ENCODE results near the gene GTF3C2.
"Not testable (repeated sequence)": the region's sequence is repeated elsewhere in the genome, so short reads cannot be mapped to it uniquely, and the experiment has no call there.

Gene GTF3C2

DNA sequence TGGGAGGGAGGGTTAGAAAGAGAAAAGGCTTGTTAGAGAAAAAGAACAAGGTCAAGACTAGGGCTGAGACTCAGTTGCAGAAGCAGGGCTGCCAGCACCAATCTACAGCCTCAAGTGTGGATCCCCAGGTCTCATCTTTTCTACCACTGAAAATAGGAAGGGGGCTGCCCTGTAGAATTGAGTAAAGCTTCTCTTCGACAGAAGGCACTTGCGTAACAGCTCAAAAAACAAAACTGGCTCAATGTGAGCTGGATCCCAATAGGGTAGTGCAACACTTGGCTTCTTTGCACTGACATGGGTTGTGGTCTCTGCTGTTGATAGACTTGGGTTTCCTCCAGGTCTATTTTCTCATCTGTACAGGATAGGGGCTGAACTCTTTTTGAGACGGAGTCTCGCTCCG, 31.8 kb downstream of the GTF3C2 start:
- H3K4me3 ChIP-seq (ENCODE audit: low read depth, low read length), result no peak overlapping the region
- TF ChIP-seq, protein P1, sequence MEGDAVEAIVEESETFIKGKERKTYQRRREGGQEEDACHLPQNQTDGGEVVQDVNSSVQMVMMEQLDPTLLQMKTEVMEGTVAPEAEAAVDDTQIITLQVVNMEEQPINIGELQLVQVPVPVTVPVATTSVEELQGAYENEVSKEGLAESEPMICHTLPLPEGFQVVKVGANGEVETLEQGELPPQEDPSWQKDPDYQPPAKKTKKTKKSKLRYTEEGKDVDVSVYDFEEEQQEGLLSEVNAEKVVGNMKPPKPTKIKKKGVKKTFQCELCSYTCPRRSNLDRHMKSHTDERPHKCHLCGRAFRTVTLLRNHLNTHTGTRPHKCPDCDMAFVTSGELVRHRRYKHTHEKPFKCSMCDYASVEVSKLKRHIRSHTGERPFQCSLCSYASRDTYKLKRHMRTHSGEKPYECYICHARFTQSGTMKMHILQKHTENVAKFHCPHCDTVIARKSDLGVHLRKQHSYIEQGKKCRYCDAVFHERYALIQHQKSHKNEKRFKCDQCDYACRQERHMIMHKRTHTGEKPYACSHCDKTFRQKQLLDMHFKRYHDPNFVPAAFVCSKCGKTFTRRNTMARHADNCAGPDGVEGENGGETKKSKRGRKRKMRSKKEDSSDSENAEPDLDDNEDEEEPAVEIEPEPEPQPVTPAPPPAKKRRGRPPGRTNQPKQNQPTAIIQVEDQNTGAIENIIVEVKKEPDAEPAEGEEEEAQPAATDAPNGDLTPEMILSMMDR (IDR thresholded peaks at IDR 0.05; ENCODE audit: low read depth, low read length), result no peak

GRCh38 chr2:27323596-27324285, 32.8 kb downstream of the GTF3C2 start:
- TF ChIP-seq, protein P1 (IDR thresholded peaks at IDR 0.05; ENCODE audit: low read depth, low read length), result no peak

DNA sequence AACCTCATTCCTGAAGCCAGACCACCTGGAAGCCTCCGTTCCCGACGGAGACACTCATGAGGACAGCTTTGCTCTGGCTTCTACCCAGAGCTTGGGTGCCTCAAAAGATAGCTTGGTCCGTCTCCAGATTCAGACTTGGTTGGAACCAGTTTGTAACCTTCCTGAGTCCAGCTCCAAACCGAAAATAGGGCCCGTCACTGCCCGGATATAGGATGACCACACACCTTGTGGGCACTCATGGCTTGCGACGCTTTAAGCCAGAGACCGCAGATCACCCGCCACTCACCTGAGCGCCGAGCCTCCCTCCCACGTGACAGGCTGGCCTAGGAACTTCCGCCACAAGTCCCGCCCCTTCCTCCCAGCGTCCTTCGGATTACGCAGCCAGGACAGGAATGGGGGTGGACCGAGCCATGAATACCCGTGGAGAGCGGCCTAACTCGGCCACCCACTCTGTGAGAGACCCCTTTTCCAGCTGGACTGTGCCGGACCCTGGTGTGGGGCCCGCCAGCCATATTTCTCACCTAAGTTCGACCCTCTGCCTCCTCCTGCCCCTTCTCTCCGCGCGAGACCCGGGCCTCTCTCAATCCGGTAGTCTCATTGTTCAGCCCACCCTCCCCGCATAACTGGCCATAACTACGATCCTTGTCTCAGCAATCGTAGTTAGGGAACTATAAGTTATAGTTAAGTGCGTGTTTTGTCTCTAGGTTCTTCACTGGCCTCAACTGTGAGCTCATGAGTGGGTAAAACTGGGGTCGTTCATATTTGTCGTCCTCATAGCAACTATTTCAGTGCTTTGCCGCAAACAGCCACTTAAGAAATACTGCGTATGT, 33.6 kb downstream of the GTF3C2 start, which contains the start of gene MPV17:
TSS of gene MPV17 (minus strand) at position 332 of the 830 bp plus-strand sequence. CDS start 580 bp downstream, outside the sequence.
- TF ChIP-seq, protein P1 (IDR thresholded peaks at IDR 0.05; ENCODE audit: low read depth, low read length), result no peak
- peak within 1 kb of the TSS; percentile 85 for H3K4me3 ChIP-seq (ENCODE audit: low read depth, low read length)

More at GRCh38 chr2:27323596-27324285, 32.8 kb downstream of the GTF3C2 start:
- peak overlapping the region; percentile 85 for H3K4me3 ChIP-seq (ENCODE audit: low read depth, low read length)

DNA sequence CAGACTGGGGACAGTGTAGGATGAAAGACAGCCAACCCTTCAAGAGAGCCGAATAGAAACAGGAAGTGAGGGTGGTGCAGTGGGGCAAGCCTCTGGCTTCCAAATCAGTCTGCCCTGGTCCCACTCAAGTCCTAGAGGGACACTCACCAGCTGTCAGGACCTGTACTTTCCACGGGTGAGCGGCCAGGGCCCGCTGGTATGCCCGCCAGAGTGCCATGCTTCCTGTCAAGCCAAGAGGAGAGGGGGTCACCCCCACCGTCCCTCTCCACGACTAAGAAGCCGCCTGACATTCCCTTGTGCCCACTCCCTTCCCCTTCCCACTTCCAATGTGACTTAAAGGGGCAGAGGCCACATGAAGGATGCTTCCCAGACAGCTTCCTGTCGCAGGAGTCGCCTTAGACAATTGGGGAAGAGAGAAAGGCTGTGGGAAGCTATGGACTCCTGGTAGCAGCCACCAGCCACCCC, 34.2 kb downstream of the GTF3C2 start:
- peak overlapping the region; percentile 85 for H3K4me3 ChIP-seq (ENCODE audit: low read depth, low read length)
- TF ChIP-seq, protein P1 (IDR thresholded peaks at IDR 0.05; ENCODE audit: low read depth, low read length), result no peak

DNA sequence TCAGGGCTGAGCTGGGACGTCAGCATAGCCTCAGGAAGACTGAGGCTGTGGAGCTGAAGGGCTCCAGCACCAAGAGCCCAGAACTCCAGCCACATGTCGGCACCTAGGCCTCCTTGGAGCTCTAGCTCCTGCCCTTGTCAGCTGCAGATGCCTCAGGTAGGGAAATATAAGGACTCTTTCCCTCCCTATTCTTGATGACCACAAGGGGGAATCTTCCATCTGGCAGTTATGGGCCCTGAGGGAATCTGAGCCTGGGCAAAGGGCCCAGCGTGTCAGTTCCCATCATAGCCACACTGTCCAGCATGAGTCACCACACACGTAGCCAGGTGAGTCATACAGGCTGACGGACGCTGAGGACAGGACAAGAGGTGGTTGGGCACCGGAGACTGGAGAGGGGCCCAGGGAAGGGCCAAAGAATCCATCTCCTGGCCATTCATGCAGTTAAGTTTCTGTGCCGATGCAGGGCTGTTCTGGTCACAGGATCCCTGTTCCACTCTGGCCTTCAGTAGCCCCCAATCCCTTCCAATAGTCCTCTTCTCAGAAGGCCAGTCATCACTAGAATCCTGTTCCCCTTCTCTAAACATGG, 35.5 kb downstream of the GTF3C2 start:
- H3K4me3 ChIP-seq (ENCODE audit: low read depth, low read length), result peak overlapping the region; percentile 31; the same call in 1 of the 2 replicates
- TF ChIP-seq, protein P1 (IDR thresholded peaks at IDR 0.05; ENCODE audit: low read depth, low read length), result peak; percentile 59

DNA sequence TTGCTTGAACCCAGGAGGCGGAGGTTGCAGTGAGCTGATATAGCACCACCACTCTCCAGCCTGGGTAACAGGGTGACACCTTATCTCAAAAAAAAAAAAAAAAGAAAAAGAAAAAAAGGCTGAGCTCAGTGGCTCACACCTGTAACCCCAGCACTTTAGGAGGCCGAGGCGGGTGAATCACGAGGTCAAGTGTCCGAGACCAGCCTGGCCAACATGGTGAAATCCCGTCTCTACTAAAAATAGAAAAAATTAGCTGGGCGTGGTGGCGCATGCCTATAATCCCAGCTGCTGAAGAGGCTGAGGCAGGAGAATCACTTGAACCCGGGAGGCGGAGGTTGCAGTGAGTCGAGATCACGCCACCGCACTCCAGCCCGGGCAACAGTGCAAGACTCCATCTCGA, 36.7 kb downstream of the GTF3C2 start:
- H3K4me3 ChIP-seq (ENCODE audit: low read depth, low read length), result not testable (repeated sequence)

DNA sequence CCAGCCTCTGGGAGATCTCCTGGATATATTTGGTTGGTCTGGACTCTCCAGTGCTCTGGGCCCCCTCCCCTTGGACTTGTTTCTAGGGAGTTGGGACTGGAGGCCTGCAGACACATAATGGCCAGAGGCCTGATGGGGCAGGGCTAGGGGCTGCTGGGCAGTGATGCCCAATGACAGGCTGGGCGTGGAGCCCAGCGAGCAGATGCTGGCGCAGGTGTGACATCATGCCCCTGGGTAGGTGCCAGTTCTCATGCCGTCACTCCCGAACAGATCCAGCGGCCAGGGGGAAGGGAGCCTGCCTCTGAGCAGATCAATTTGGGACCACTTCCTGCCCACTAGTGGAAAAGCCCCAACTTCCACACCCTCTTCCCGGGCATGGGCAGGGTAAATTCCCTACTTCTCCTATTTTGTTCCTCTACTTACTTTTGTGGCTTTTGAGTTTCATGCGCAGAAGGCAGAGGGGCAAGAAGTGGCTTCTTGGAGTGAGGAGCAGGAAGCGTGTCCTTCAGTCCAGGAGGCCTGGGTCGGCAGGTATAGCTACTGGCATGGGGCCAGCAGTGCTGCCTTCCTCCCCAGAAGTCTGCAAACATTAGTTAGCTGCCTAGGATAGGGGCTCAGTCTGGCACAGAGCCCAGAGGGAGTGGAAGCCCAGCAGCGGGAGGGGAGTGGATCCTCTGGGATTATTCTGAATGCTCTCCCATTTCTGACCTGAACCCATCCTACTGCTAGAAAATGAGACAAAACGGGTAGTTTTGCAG, 39.7 kb downstream of the GTF3C2 start:
- H3K4me3 ChIP-seq (ENCODE audit: low read depth, low read length), result no peak overlapping the region
- TF ChIP-seq, protein P1 (IDR thresholded peaks at IDR 0.05; ENCODE audit: low read depth, low read length), result no peak
